GM12878 (cell line): ENCODE data around the gene TMEM18. TPM values are rescaled to one million over a fixed set of nuclear protein-coding genes. Genes with fewer than 3 reads are reported as not detected.

Source experiments
- ATAC-seq: fragments of 200-7000 bp; cut with Tn5 transposase; 3 replicates; pipeline ENCODE4 v1.9.1; 2020; ENCODE audit warnings: mild to moderate bottlenecking, moderate library complexity
- BruUV-seq: library from RNA; stranded (reverse); fragments of 400-500 nt; replicated peaks from 2 replicates; lab custom pipeline; 2021; lab: Mats Ljungman, UMichigan
- CTCF ChIA-PET: fragments of 300-600 bp; sonication (Branson Sonifier 250); formaldehyde crosslinking; extraction: SDS; loops from one replicate; lab custom pipeline; 2021; ENCODE audit warnings: inconsistent platforms; lab: Yijun Ruan, JAX
- POLR2A ChIA-PET: fragments of 350-600 bp; formaldehyde crosslinking; extraction: SDS; loops from one replicate; lab custom pipeline; 2021; ENCODE audit warnings: inconsistent platforms; lab: Charles Lee
- RAD21 ChIA-PET: fragments of 300-600 bp; sonication (Branson Sonifier 250); formaldehyde crosslinking; loops from one replicate; lab custom pipeline; 2023; ENCODE audit warnings: antibody characterized with exemption; ENCODE audit not compliant: unreplicated experiment; lab: Charles Lee
- SMC1A ChIA-PET: fragments of 300-600 bp; sonication (Branson Sonifier 250); formaldehyde crosslinking; loops from one replicate; lab custom pipeline; 2023; ENCODE audit not compliant: unreplicated experiment, uncharacterized antibody; lab: Charles Lee
- DNase-seq: peaks from one replicate; pipeline ENCODE4 v3.0.0-alpha.2; 2011; ENCODE audit warnings: low read depth, low spot score
- FAIRE-seq: peaks from 3 replicates; lab custom pipeline; 2011; peaks lifted over from hg19 to GRCh38; lab: Jason Lieb, UNC
- H2AFZ ChIP-seq: 2 replicates; pipeline ENCODE4 v1.6.0; 2011; ENCODE audit warnings: low read depth, low read length, control low read depth; ENCODE audit not compliant: control insufficient read depth
- H3K27ac ChIP-seq: 2 replicates; pipeline ENCODE4 v1.5.1; 2011; ENCODE audit warnings: control low read depth; ENCODE audit not compliant: control insufficient read depth, insufficient read depth
- H3K27me3 ChIP-seq, 2 experiments: replicated peaks in 1 of 2; 2 replicates each; pipeline versions ENCODE4 v1.6.0 to v1.6.1; 2011; ENCODE audit warnings: low read length in 1 of 2; ENCODE audit not compliant: control insufficient read depth in 2 of 2, insufficient read depth in 2 of 2
- H3K36me3 ChIP-seq, 2 experiments: 2 replicates each; pipeline ENCODE4 v1.5.1; 2011; ENCODE audit warnings: low read length in 1 of 2; ENCODE audit not compliant: control insufficient read depth in 2 of 2, insufficient read depth in 2 of 2
- H3K4me1 ChIP-seq: 2 replicates; pipeline ENCODE4 v1.6.1; 2011; ENCODE audit warnings: mild to moderate bottlenecking, low read length, moderate library complexity, mixed read lengths; ENCODE audit not compliant: control insufficient read depth, insufficient read depth
- H3K4me2 ChIP-seq: 2 replicates; pipeline ENCODE4 v1.6.0; 2011; ENCODE audit warnings: control low read depth; ENCODE audit not compliant: control insufficient read depth, insufficient read depth
- H3K4me3 ChIP-seq: fragments of 200-600 bp; sonication (generic); 2 replicates; pipeline ENCODE4 v1.5.1; 2016
- H3K79me2 ChIP-seq: 2 replicates; pipeline ENCODE4 v1.6.0; 2011; ENCODE audit warnings: low read length; ENCODE audit not compliant: control insufficient read depth, insufficient read depth
- H3K9ac ChIP-seq: 2 replicates; pipeline ENCODE4 v1.8.0; 2011; ENCODE audit warnings: low read length, control low read depth, mixed read lengths; ENCODE audit not compliant: control insufficient read depth, insufficient read depth
- H3K9me3 ChIP-seq: replicated peaks from 3 replicates; pipeline ENCODE4 v1.5.1; 2011; ENCODE audit warnings: mild to moderate bottlenecking, low read length; ENCODE audit not compliant: control insufficient read depth, insufficient read depth
- H4K20me1 ChIP-seq: 2 replicates; pipeline ENCODE4 v1.6.0; 2011; ENCODE audit not compliant: control insufficient read depth, insufficient read depth
- BCL11A ChIP-seq: IDR thresholded peaks from 2 replicates; pipeline ENCODE4 v1.6.1; 2011; ENCODE audit warnings: low read depth, low read length
- HDGF ChIP-seq: fragments of 450-650 bp; IDR thresholded peaks from 2 replicates; pipeline ENCODE4 v1.6.1; 2016; ENCODE audit warnings: antibody characterized with exemption
- MTA2 ChIP-seq: fragments of 450-650 bp; IDR thresholded peaks from 2 replicates; pipeline ENCODE4 v1.6.1; 2016; ENCODE audit warnings: low read depth, mild to moderate bottlenecking, moderate library complexity
- YBX1 ChIP-seq: fragments of 450-650 bp; IDR thresholded peaks from 2 replicates; pipeline ENCODE4 v1.6.1; 2016; ENCODE audit warnings: antibody characterized with exemption
- WGBS: methylation state at CpG from one replicate; pipeline ENCODE4 v1.1.6; 2016; ENCODE audit warnings: low lambda C conversion rate; ENCODE audit not compliant: insufficient replicate concordance, insufficient coverage; ENCODE audit errors: missing lambda C conversion rate; 5-methylcytosine and 5-hydroxymethylcytosine counted together
- in situ Hi-C: fragments of 300-500 bp; cut with MboI; formaldehyde crosslinking; loops from 9 replicates; pipeline ENCODE4 v1.14.3; 2018; ENCODE audit warnings: mixed read lengths
- intact Hi-C: fragments of 100-400 bp; cut with micrococcal nuclease; formaldehyde crosslinking; loops from one replicate; pipeline ENCODE4 v1.14.2; 2022; ENCODE audit not compliant: unreplicated experiment
- polyA plus RNA-seq, 11 experiments: library from polyadenylated mRNA; depleted of rRNA in 4 of 11; unstranded in 6 of 11; stranded (reverse) in 5 of 11; fragments of >200 nt; fragmentation: Nextera tagmentation in 4 of 11; fragmentation: Illumina TruSeq in 1 of 11; extraction: Ambion mirVana in 4 of 11; extraction: Trizol in 1 of 11; gene quantifications; 1 replicate in 1 of 11; 2 replicates in 10 of 11; pipeline versions ENCODE4 v1.2.1 to v1.2.3, GENCODE V29; 2011 to 2016; ENCODE audit warnings: inconsistent platforms in 2 of 11, missing spikeins in 2 of 11, low read depth in 1 of 11
- total RNA-seq, 4 experiments: library from RNA; depleted of rRNA in 3 of 4; stranded (reverse); fragments of >200 nt in 3 of 4; fragmentation: Illumina TruSeq in 1 of 4; extraction: Trizol in 1 of 4; gene quantifications; 2 replicates each; pipeline versions ENCODE4 v1.2.1 to v1.2.3, GENCODE V29; 2013 to 2021
- TF ChIP-seq, protein P1 (sequence below): IDR thresholded peaks from 2 replicates; pipeline ENCODE4 v1.6.1; 2012; ENCODE audit warnings: low read length, inconsistent platforms
- TF ChIP-seq, protein P2 (sequence below): fragments of 450-650 bp; formaldehyde crosslinking; IDR thresholded peaks from 2 replicates; pipeline ENCODE4 v1.5.0; 2022; ENCODE audit warnings: mild to moderate bottlenecking, missing genetic modification characterization

TMEM18 gene
- total and polyA plus RNA-seq, 10 of the 15 experiments (the other 5 are each of a cell fraction or from before 2014, with no cell fraction given) = 11.2 to 56.3 (median 26.0) TPM

DNA sequence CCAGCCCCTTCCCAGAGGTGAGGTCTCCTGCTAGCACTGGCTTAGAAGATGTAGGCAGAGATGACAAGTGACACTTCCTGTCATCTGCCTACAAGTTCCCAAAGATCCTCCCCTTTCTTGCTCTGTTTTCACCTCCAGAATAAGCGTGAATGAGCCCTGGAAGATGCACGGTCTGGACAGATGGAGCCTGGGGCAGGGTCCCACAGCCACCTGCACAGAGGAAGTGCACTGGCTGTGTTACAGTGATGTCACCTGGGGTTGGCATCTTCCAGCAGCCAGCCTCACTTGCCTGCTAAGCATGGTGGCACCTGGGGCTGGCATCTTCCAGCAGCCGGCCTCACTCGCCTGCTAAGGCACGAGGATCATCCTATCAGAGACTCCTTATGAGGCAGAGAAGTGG is 32.3 kb downstream of the TMEM18 start (continued):
- TF ChIP-seq HDGF = no peak

DNA sequence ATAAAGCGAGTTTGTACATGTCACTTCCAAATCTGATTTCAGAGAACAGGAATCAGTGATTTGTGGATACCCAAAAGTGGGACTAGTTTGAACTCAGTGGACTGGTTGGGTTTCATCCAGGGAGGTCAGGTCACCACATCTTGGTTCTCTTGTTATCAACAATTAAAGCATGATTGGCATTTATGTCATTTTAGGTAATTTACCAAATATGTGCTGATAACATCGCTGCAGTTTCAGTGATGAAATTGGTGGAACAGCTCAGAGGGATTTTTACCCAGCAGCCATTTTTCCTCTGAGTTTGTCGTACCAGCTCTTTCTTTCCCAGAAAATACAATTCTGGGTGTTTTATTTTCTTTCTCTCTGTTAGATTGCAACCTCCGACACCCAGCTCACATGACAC is 33.4 kb downstream of the TMEM18 start:
- TF ChIP-seq, protein P1, sequence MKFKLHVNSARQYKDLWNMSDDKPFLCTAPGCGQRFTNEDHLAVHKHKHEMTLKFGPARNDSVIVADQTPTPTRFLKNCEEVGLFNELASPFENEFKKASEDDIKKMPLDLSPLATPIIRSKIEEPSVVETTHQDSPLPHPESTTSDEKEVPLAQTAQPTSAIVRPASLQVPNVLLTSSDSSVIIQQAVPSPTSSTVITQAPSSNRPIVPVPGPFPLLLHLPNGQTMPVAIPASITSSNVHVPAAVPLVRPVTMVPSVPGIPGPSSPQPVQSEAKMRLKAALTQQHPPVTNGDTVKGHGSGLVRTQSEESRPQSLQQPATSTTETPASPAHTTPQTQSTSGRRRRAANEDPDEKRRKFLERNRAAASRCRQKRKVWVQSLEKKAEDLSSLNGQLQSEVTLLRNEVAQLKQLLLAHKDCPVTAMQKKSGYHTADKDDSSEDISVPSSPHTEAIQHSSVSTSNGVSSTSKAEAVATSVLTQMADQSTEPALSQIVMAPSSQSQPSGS = no peak
- TF ChIP-seq YBX1 = no peak
- CTCF ChIA-PET = interaction anchor here (0.7 kb wide), 1 partner anchor 8 kb away, joined by 3 read pairs; no protein-coding TSS in a partner anchor
- no peak overlapping the region for H3K4me3 ChIP-seq
- no peaks in the 10 kb centered on the region for H3K36me3 ChIP-seq
- SMC1A ChIA-PET = no interaction called here
- no peaks in the 10 kb centered on the region for H4K20me1 ChIP-seq
- no peak overlapping the region for H3K9ac ChIP-seq
- RAD21 ChIA-PET = no interaction called here
- no peaks in the 10 kb centered on the region for H3K9me3 ChIP-seq
- WGBS = 29% methylated on average over 4 of the region's 4 CpGs
- POLR2A ChIA-PET = no interaction called here
- in situ Hi-C loops = no loop called here
- H3K27ac ChIP-seq = no peak overlapping the region
- H2AFZ ChIP-seq = no peak overlapping the region
- intact Hi-C loops = no loop called here
- no peaks in the 10 kb centered on the region for H3K27me3 ChIP-seq
- DNase-seq (no peak), FAIRE-seq (no peak), ATAC-seq (no peak)
- H3K4me1 ChIP-seq = no peaks in the 10 kb centered on the region
- H3K4me2 ChIP-seq = no peak overlapping the region
- H3K79me2 ChIP-seq = no peaks in the 10 kb centered on the region
- no TSS peak for BruUV-seq

DNA sequence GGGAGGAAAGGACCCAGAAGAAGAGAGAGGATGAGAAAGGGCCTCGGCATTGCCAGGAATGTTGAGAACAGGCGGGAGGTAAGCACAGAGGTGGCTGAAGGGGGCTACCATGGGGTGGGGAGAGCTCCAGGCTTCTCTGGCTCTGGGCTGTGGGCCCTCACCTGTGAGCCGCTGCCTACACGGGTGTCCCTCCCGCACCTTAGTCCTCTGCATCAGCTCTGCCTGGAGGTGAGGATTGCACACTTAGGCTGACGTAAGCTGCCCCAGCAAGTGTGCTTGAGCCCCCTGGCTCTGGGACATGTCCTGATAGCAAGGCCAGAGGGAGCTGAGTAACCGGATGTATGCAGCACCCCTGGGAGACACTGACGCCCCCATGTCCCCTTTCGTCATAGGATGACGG is 33.9 kb downstream of the TMEM18 start:
- Histone ChIP-seq H3K9ac (no peak overlapping the region), H4K20me1 (no peaks in the 10 kb centered on the region), H3K4me3 (no peak overlapping the region), H3K36me3 (no peaks in the 10 kb centered on the region), H3K4me1 (no peaks in the 10 kb centered on the region), H3K4me2 (no peak overlapping the region), H2AFZ (no peak overlapping the region), H3K9me3 (no peaks in the 10 kb centered on the region), H3K27ac (no peak overlapping the region), H3K79me2 (no peaks in the 10 kb centered on the region), H3K27me3 (no peaks in the 10 kb centered on the region)
- ChIA-PET SMC1A (no interaction called here), CTCF (interaction anchor here (0.7 kb wide), 1 partner anchor 33 kb away, joined by 3 read pairs; no protein-coding TSS in a partner anchor), POLR2A (no interaction called here), RAD21 (no interaction called here)
- ATAC-seq (no peak), DNase-seq (no peak), FAIRE-seq (no peak)
- WGBS = 24% methylated on average over 10 of the region's 10 CpGs
- intact Hi-C loops (no loop called here), in situ Hi-C loops (no loop called here)
- no TSS peak for BruUV-seq
- TF ChIP-seq, protein P2, sequence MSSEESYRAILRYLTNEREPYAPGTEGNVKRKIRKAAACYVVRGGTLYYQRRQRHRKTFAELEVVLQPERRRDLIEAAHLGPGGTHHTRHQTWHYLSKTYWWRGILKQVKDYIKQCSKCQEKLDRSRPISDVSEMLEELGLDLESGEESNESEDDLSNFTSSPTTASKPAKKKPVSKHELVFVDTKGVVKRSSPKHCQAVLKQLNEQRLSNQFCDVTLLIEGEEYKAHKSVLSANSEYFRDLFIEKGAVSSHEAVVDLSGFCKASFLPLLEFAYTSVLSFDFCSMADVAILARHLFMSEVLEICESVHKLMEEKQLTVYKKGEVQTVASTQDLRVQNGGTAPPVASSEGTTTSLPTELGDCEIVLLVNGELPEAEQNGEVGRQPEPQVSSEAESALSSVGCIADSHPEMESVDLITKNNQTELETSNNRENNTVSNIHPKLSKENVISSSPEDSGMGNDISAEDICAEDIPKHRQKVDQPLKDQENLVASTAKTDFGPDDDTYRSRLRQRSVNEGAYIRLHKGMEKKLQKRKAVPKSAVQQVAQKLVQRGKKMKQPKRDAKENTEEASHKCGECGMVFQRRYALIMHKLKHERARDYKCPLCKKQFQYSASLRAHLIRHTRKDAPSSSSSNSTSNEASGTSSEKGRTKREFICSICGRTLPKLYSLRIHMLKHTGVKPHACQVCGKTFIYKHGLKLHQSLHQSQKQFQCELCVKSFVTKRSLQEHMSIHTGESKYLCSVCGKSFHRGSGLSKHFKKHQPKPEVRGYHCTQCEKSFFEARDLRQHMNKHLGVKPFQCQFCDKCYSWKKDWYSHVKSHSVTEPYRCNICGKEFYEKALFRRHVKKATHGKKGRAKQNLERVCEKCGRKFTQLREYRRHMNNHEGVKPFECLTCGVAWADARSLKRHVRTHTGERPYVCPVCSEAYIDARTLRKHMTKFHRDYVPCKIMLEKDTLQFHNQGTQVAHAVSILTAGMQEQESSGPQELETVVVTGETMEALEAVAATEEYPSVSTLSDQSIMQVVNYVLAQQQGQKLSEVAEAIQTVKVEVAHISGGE = no peak
- TF ChIP-seq BCL11A = no peak
- TF ChIP-seq MTA2 = no peak
